NCI-H446 (cell line): ENCODE results near the gene SCFD2.

ENCODE experiments used
- DNase-seq, 2 experiments: peaks; one replicate each; lab custom pipeline; 2025; lab: John Stamatoyannopoulos, UW

The SCFD2 gene

GRCh38 chr4:52926196-52926974 is 439.5 kb downstream of the SCFD2 start:
- no peak for DNase-seq

- DNase-seq: no peak
Measured at GRCh38 chr4:52925531-52925968, 440.3 kb downstream of the SCFD2 start.

- peak; percentile 38 to 54 for DNase-seq
Measured at GRCh38 chr4:52919461-52919860, 446.4 kb downstream of the SCFD2 start.

- DNase-seq: no peak
Measured at GRCh38 chr4:52917817-52918216, 448.0 kb downstream of the SCFD2 start.

GRCh38 chr4:52915730-52916300 is 450.0 kb downstream of the SCFD2 start:
- peak in 1 of 2 experiments; percentile 66 for DNase-seq

GRCh38 chr4:52915191-52915590 is 450.7 kb downstream of the SCFD2 start:
- DNase-seq: no peak

GRCh38 chr4:52914051-52914605 is 451.7 kb downstream of the SCFD2 start:
- no peak for DNase-seq

- no peak for DNase-seq
Measured at GRCh38 chr4:52912608-52913007, 453.3 kb downstream of the SCFD2 start.

- peak; percentile 12 to 71 for DNase-seq
Measured at GRCh38 chr4:52911684-52912294, 454.1 kb downstream of the SCFD2 start.

GRCh38 chr4:52910115-52910514 is 455.7 kb downstream of the SCFD2 start:
- DNase-seq: no peak

GRCh38 chr4:52907510-52907909 is 458.4 kb downstream of the SCFD2 start:
- DNase-seq: no peak

- no peak for DNase-seq
Measured at GRCh38 chr4:52904421-52904820, 461.4 kb downstream of the SCFD2 start.

GRCh38 chr4:52903273-52903672 is 462.6 kb downstream of the SCFD2 start:
- no peak for DNase-seq

GRCh38 chr4:52894443-52894842 is 471.4 kb downstream of the SCFD2 start:
- DNase-seq: no peak

- no peak for DNase-seq
Measured at GRCh38 chr4:52892880-52893279, 473.0 kb downstream of the SCFD2 start.

GRCh38 chr4:52891743-52892142 is 474.1 kb downstream of the SCFD2 start:
- no peak for DNase-seq

- DNase-seq: no peak
Measured at GRCh38 chr4:52890521-52890791, 475.4 kb downstream of the SCFD2 start.

GRCh38 chr4:52889778-52890520 is 475.9 kb downstream of the SCFD2 start:
- no peak for DNase-seq

GRCh38 chr4:52889354-52889753 is 476.5 kb downstream of the SCFD2 start:
- DNase-seq: no peak

- DNase-seq: no peak
Measured at GRCh38 chr4:52884994-52885393, 480.9 kb downstream of the SCFD2 start.

GRCh38 chr4:52883707-52884669 is 481.9 kb downstream of the SCFD2 start:
- no peak for DNase-seq
